ENCODE results near the gene KRT14.
A peak's percentile ranks its signal among the peaks of the same experiment; 100 is the strongest.
"Not testable (repeated sequence)": the region's sequence is repeated elsewhere in the genome, so short reads cannot be mapped to it uniquely, and the experiment has no call there.

The KRT14 gene

DNA sequence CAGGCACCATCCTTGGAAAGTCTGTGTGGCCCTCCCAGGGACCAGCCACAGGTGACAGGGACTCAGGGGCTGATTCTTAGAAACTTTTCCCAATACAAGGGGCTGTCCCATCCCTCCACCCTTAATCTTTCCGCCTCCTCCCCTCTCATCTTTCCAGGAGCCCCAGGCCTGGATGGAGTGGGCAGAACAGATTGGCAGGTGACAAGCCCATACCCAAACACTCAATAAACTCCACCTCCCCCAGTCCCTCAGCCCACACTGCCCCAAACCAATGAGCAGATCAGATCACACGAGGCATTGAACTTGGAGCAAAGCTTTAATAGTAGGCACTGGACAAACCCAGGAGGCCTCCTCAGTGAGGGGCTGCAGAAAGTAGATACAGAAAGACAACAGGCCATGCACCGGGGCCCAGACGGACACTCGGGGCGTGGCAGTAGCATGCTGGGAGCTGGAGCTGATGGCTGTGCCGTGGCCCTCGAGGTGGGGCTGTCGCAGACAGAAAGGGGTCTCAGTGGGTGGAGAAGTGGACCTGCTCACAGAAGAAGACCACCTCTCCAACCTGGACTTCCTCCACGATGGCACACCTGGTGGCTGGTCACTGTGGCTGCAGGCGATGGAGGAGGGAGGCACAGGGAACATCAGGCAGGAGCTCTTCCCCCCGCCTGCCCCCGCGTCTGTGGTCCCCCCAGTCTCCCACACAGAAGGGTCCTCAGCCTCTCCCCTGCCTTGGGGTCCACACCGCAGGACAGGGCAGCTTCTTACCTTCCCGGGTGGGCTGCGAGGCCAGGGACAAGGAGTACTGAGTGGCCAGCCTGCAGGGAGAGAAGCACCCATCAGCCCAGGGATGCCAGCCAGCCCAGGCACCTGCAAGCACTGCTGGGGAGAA is 39.6 kb upstream of the KRT14 start:
- H3K4ac ChIP-seq (ENCODE audit: low read length); H3K4me3 ChIP-seq (ENCODE audit: low read length in 2 of 2); H3K27me3 ChIP-seq (ENCODE audit: control insufficient read depth in 3 of 3, insufficient read depth in 3 of 3, low read depth in 1 of 3, low read length in 3 of 3); H2BK15ac ChIP-seq (ENCODE audit: low read length); H4K8ac ChIP-seq (ENCODE audit: low read depth, low read length); H2BK120ac ChIP-seq (ENCODE audit: low read depth, low read length); H3K23ac ChIP-seq (ENCODE audit: low read depth, low read length, poor library complexity); H3K4me2 ChIP-seq (ENCODE audit: insufficient read depth, low read length, poor library complexity, severe bottlenecking); H3K4me1 ChIP-seq (ENCODE audit: control insufficient read depth in 2 of 2, insufficient read depth in 1 of 2, low read depth in 1 of 2, low read length in 2 of 2); H2AK5ac ChIP-seq (ENCODE audit: low read depth, low read length); H3K9me3 ChIP-seq (replicated peaks in 1 of 2; ENCODE audit: control insufficient read depth in 2 of 2, insufficient read depth in 1 of 2, low read depth in 1 of 2, low read length in 2 of 2); H2BK12ac ChIP-seq (ENCODE audit: low read length); H2AFZ ChIP-seq (ENCODE audit: low read length); H3K27ac ChIP-seq (replicated peaks; ENCODE audit: low read length); H3K79me1 ChIP-seq (ENCODE audit: low read depth, low read length); H2BK5ac ChIP-seq (ENCODE audit: low read length); DNase-seq (ENCODE audit: low spot score); H4K91ac ChIP-seq (ENCODE audit: low read depth, low read length, poor library complexity); H3K9ac ChIP-seq (ENCODE audit: low read depth, low read length, poor library complexity); H3K36me3 ChIP-seq (replicated peaks in 1 of 2; ENCODE audit: control insufficient read depth in 2 of 2, insufficient read depth in 2 of 2, low read length in 2 of 2): not testable (repeated sequence)
- Histone ChIP-seq H3K14ac (ENCODE audit: low read length) (peak overlapping the region; percentile 38), H3K18ac (ENCODE audit: low read length) (peak overlapping the region; percentile 80)
- no CpG with 5 or more reads among the region's 17 CpGs for WGBS, 2 donors (ENCODE audit: extremely low coverage in 2 of 2, insufficient read length in 2 of 2, insufficient replicate concordance in 1 of 2)

DNA sequence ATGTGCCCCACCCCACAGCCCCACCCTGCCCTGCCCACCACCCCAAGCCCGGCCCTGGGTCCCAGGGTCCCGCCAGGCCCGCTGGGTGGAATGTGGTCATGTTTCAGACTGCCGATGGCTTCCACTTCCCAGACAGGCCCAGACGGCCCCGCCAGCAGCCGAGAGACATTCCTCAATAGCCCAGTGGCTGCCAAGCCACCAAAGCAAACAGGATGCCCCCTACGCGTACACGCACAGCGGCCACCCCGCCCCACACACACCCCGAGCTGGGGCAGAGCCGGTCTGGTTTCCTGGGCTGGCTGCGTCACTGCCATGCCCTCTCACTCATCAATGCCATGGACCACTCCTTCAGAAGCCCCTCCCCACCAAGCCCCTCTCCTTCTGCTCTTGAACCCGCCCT is 38.9 kb upstream of the KRT14 start:
- WGBS, 2 donors (ENCODE audit: extremely low coverage in 2 of 2, insufficient read length in 2 of 2, insufficient replicate concordance in 1 of 2): no CpG with 5 or more reads among the region's 16 CpGs
- DNase-seq (ENCODE audit: low spot score): no peak
- no peak overlapping the region for H2AK5ac ChIP-seq (ENCODE audit: low read depth, low read length)

DNA sequence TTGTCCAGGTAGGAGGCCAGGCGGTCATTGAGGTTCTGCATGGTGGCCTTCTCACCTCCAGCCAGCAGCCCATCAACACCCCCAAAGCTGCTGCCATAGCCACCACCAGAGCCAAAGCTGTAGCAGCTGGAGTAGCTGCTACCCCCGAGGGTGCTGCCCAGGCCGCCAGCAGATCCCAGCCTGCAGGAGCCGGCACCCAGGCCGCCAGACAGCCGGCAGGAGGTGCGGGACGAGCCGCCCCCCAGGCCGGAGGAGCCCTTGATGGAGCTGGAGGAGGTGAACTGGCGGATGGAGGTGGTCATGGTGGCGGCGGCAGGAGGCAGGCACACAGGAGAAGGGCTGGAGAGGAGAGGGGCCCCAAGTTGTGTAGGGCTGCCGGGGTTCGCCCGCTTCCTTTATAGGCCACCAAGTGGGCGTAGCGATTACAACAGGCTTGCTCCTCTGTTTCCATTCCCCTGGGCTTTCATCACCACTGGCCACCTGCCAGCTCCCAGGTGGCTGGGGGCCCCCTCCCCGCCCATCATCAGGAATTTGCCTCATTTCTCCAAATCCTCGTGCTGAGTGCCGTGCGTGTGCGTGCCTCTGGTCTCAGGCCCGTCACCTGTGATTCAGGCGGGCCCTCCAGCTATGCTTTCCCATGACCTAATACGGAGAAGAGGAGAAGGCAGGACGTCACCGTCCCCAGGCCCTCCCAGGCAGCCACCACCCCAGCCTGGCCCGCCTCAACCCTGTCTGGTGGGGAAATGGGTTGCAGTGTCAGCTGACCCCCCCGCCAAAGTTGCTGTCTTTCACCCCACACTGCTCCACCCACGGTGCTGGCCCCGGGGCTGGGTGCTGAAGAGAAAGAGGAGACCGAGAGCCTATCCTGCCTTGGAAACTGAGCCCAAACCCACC is 37.8 kb upstream of the KRT14 start, which contains the start of gene KRT17:
Gene KRT17, minus strand, starts transcription at position 368 of the 894 bp plus-strand sequence. Its CDS starts 66 bp downstream, at position 302.
- no peak within 1 kb of the TSS for H3K4me3 ChIP-seq (ENCODE audit: low read length in 2 of 2)

More for the DNA sequence above, 38.9 kb upstream of the KRT14 start:
- Histone ChIP-seq H4K91ac (ENCODE audit: low read depth, low read length, poor library complexity) (no peak overlapping the region), H3K36me3 (replicated peaks in 1 of 2; ENCODE audit: control insufficient read depth in 2 of 2, insufficient read depth in 2 of 2, low read length in 2 of 2) (no peaks in the 10 kb centered on the region), H3K27me3 (ENCODE audit: control insufficient read depth in 3 of 3, insufficient read depth in 3 of 3, low read depth in 1 of 3, low read length in 3 of 3) (peaks cover 0 to 4% (median 0%) of the 10 kb centered on the region in 3 experiments), H3K9ac (ENCODE audit: low read depth, low read length, poor library complexity) (peak overlapping the region; percentile 12), H2BK5ac (ENCODE audit: low read length) (no peak overlapping the region), H3K4me2 (ENCODE audit: insufficient read depth, low read length, poor library complexity, severe bottlenecking) (no peak overlapping the region), H3K27ac (replicated peaks; ENCODE audit: low read length) (no peak overlapping the region), H3K4me1 (ENCODE audit: control insufficient read depth in 2 of 2, insufficient read depth in 1 of 2, low read depth in 1 of 2, low read length in 2 of 2) (peaks cover 0 to 7% of the 10 kb centered on the region in 2 donors), H3K4ac (ENCODE audit: low read length) (no peak overlapping the region), H3K23ac (ENCODE audit: low read depth, low read length, poor library complexity) (peak overlapping the region; percentile 31), H3K79me1 (ENCODE audit: low read depth, low read length) (no peaks in the 10 kb centered on the region), H2BK15ac (ENCODE audit: low read length) (no peak overlapping the region), H2BK120ac (ENCODE audit: low read depth, low read length) (no peak overlapping the region), H3K9me3 (replicated peaks in 1 of 2; ENCODE audit: control insufficient read depth in 2 of 2, insufficient read depth in 1 of 2, low read depth in 1 of 2, low read length in 2 of 2) (no peaks in the 10 kb centered on the region), H3K4me3 (ENCODE audit: low read length in 2 of 2) (no peak overlapping the region), H2AFZ (ENCODE audit: low read length) (no peak overlapping the region), H3K14ac (ENCODE audit: low read length) (no peak overlapping the region), H4K8ac (ENCODE audit: low read depth, low read length) (no peak overlapping the region), H3K18ac (ENCODE audit: low read length) (no peak overlapping the region), H2BK12ac (ENCODE audit: low read length) (no peak overlapping the region)

More for the DNA sequence above, 37.8 kb upstream of the KRT14 start, which contains the start of gene KRT17:
- Histone ChIP-seq H3K4me2 (ENCODE audit: insufficient read depth, low read length, poor library complexity, severe bottlenecking) (no peak within 1 kb of the TSS), H3K14ac (ENCODE audit: low read length) (peak within 1 kb of the TSS; percentile 63), H4K8ac (ENCODE audit: low read depth, low read length) (no peak within 1 kb of the TSS), H3K4me1 (ENCODE audit: control insufficient read depth in 2 of 2, insufficient read depth in 1 of 2, low read depth in 1 of 2, low read length in 2 of 2) (peaks cover 0 to 5% of the 10 kb centered on the region in 2 donors), H2BK15ac (ENCODE audit: low read length) (peak within 1 kb of the TSS; percentile 49), H3K27me3 (ENCODE audit: control insufficient read depth in 3 of 3, insufficient read depth in 3 of 3, low read depth in 1 of 3, low read length in 3 of 3) (peaks cover 0 to 4% (median 0%) of the 10 kb centered on the region in 3 experiments), H3K27ac (replicated peaks; ENCODE audit: low read length) (no peak within 1 kb of the TSS), H2AK5ac (ENCODE audit: low read depth, low read length) (peak within 1 kb of the TSS; percentile 46), H4K91ac (ENCODE audit: low read depth, low read length, poor library complexity) (no peak within 1 kb of the TSS), H2AFZ (ENCODE audit: low read length) (no peak within 1 kb of the TSS), H2BK5ac (ENCODE audit: low read length) (peak within 1 kb of the TSS; percentile 5), H3K9me3 (replicated peaks in 1 of 2; ENCODE audit: control insufficient read depth in 2 of 2, insufficient read depth in 1 of 2, low read depth in 1 of 2, low read length in 2 of 2) (no peaks in the 10 kb centered on the region), H3K9ac (ENCODE audit: low read depth, low read length, poor library complexity) (no peak within 1 kb of the TSS), H3K79me1 (ENCODE audit: low read depth, low read length) (no peaks in the 10 kb centered on the region), H3K23ac (ENCODE audit: low read depth, low read length, poor library complexity) (no peak within 1 kb of the TSS), H3K36me3 (replicated peaks in 1 of 2; ENCODE audit: control insufficient read depth in 2 of 2, insufficient read depth in 2 of 2, low read length in 2 of 2) (no peaks in the 10 kb centered on the region), H2BK120ac (ENCODE audit: low read depth, low read length) (no peak within 1 kb of the TSS), H3K4ac (ENCODE audit: low read length) (no peak within 1 kb of the TSS), H2BK12ac (ENCODE audit: low read length) (peak within 1 kb of the TSS; percentile 73), H3K18ac (ENCODE audit: low read length) (peak within 1 kb of the TSS; percentile 83)
- no peak for DNase-seq (ENCODE audit: low spot score)
- WGBS, 2 donors (ENCODE audit: extremely low coverage in 2 of 2, insufficient read length in 2 of 2, insufficient replicate concordance in 1 of 2): no CpG with 5 or more reads among the region's 33 CpGs

Data from neuronal stem cell (in vitro differentiated cells).